ENCODE measurements around the gene PPIP5K2. TPM values are rescaled to one million over a fixed set of nuclear protein-coding genes. Genes with fewer than 3 reads are reported as not detected.

PPIP5K2 gene
- polyA plus RNA-seq, 1 donor from 2014 or later = 153 TPM

- H4K20me1 ChIP-seq (ENCODE audit: insufficient read depth) = no peaks in the 10 kb centered on the region
These were observed 21.1 kb upstream of the PPIP5K2 start for GRCh38 chr5:103098993-103099392.

GRCh38 chr5:103101079-103101750, 18.9 kb upstream of the PPIP5K2 start:
- Histone ChIP-seq H3K79me2 (replicated peaks; ENCODE audit: insufficient read depth, low read length) (no peaks in the 10 kb centered on the region), H3K9ac (ENCODE audit: low read length) (no peak overlapping the region), H2AFZ (ENCODE audit: low read depth, low read length) (no peak overlapping the region), H3K27ac (ENCODE audit: low read length) (no peak overlapping the region), H3K9me2 (ENCODE audit: insufficient read depth, low read length) (no peaks in the 10 kb centered on the region), H3F3A (ENCODE audit: insufficient read depth, low read length, poor library complexity, severe bottlenecking) (no peaks in the 10 kb centered on the region), H3K9me3 (ENCODE audit: low read length) (no peaks in the 10 kb centered on the region), H3K4me3 (ENCODE audit: low read length) (no peak overlapping the region), H3K27me3 (ENCODE audit: insufficient read depth, low read depth, low read length) (no peaks in the 10 kb centered on the region), H4K20me1 (ENCODE audit: insufficient read depth) (no peaks in the 10 kb centered on the region), H3K4me2 (ENCODE audit: low read length) (no peak overlapping the region), H3K36me3 (ENCODE audit: insufficient read depth, low read length) (peaks cover 5% of the 10 kb centered on the region)
- TF ChIP-seq SMC3 (conservative IDR thresholded peaks at IDR 0.05; ENCODE audit: poor library complexity) (no peak), TAF1 (IDR thresholded peaks at IDR 0.05; ENCODE audit: low read depth) (no peak), EZH2 (IDR thresholded peaks at IDR 0.05; ENCODE audit: borderline replicate concordance, insufficient read depth, low read length, poor library complexity, severe bottlenecking) (no peak), RAD21 (conservative IDR thresholded peaks at IDR 0.05) (no peak), MXI1 (conservative IDR thresholded peaks at IDR 0.05; ENCODE audit: poor library complexity, severe bottlenecking) (no peak), CTCF (IDR thresholded peaks at IDR 0.05; ENCODE audit: poor library complexity, severe bottlenecking) (no peak), EP300 (conservative IDR thresholded peaks at IDR 0.05; ENCODE audit: poor library complexity, severe bottlenecking) (no peak)

More at GRCh38 chr5:103098993-103099392, 21.1 kb upstream of the PPIP5K2 start:
- no peaks in the 10 kb centered on the region for H3K27me3 ChIP-seq (ENCODE audit: insufficient read depth, low read depth, low read length)
- no peaks in the 10 kb centered on the region for H3K79me2 ChIP-seq (replicated peaks; ENCODE audit: insufficient read depth, low read length)
- no peak overlapping the region for H3K9ac ChIP-seq (ENCODE audit: low read length)
- H3K36me3 ChIP-seq (ENCODE audit: insufficient read depth, low read length) = peaks cover 5% of the 10 kb centered on the region
- no peak overlapping the region for H3K4me3 ChIP-seq (ENCODE audit: low read length)
- H3K9me2 ChIP-seq (ENCODE audit: insufficient read depth, low read length) = no peaks in the 10 kb centered on the region
- TF ChIP-seq EP300 (conservative IDR thresholded peaks at IDR 0.05; ENCODE audit: poor library complexity, severe bottlenecking) = no peak
- no peak for TF ChIP-seq SMC3 (conservative IDR thresholded peaks at IDR 0.05; ENCODE audit: poor library complexity)
- TF ChIP-seq TAF1 (IDR thresholded peaks at IDR 0.05; ENCODE audit: low read depth) = no peak
- TF ChIP-seq, protein P1, sequence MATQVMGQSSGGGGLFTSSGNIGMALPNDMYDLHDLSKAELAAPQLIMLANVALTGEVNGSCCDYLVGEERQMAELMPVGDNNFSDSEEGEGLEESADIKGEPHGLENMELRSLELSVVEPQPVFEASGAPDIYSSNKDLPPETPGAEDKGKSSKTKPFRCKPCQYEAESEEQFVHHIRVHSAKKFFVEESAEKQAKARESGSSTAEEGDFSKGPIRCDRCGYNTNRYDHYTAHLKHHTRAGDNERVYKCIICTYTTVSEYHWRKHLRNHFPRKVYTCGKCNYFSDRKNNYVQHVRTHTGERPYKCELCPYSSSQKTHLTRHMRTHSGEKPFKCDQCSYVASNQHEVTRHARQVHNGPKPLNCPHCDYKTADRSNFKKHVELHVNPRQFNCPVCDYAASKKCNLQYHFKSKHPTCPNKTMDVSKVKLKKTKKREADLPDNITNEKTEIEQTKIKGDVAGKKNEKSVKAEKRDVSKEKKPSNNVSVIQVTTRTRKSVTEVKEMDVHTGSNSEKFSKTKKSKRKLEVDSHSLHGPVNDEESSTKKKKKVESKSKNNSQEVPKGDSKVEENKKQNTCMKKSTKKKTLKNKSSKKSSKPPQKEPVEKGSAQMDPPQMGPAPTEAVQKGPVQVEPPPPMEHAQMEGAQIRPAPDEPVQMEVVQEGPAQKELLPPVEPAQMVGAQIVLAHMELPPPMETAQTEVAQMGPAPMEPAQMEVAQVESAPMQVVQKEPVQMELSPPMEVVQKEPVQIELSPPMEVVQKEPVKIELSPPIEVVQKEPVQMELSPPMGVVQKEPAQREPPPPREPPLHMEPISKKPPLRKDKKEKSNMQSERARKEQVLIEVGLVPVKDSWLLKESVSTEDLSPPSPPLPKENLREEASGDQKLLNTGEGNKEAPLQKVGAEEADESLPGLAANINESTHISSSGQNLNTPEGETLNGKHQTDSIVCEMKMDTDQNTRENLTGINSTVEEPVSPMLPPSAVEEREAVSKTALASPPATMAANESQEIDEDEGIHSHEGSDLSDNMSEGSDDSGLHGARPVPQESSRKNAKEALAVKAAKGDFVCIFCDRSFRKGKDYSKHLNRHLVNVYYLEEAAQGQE (IDR thresholded peaks at IDR 0.05; ENCODE audit: borderline replicate concordance) = no peak
- no peak for TF ChIP-seq EZH2 (IDR thresholded peaks at IDR 0.05; ENCODE audit: borderline replicate concordance, insufficient read depth, low read length, poor library complexity, severe bottlenecking)
- TF ChIP-seq CTCF (IDR thresholded peaks at IDR 0.05; ENCODE audit: poor library complexity, severe bottlenecking) = no peak
- TF ChIP-seq RAD21 (conservative IDR thresholded peaks at IDR 0.05) = no peak
- TF ChIP-seq POLR2AphosphoS5 (IDR thresholded peaks at IDR 0.05) = no peak
- TF ChIP-seq MXI1 (conservative IDR thresholded peaks at IDR 0.05; ENCODE audit: poor library complexity, severe bottlenecking) = no peak
- no peak overlapping the region for H3K4me2 ChIP-seq (ENCODE audit: low read length)
- no peaks in the 10 kb centered on the region for H3K9me3 ChIP-seq (ENCODE audit: low read length)
- no peak overlapping the region for H2AFZ ChIP-seq (ENCODE audit: low read depth, low read length)
- no peak overlapping the region for H3K27ac ChIP-seq (ENCODE audit: low read length)
- H3F3A ChIP-seq (ENCODE audit: insufficient read depth, low read length, poor library complexity, severe bottlenecking) = no peaks in the 10 kb centered on the region
